Measurements from ENCODE around the gene EFHD1.
"Not testable (repeated sequence)": the region's sequence is repeated elsewhere in the genome, so short reads cannot be mapped to it uniquely, and the experiment has no call there.

EFHD1 gene

GRCh38 chr2:232707076-232707475 lies 73.7 kb downstream of the EFHD1 start:
- H3K27ac ChIP-seq (ENCODE audit: low read length), result no peak overlapping the region
- H3K36me3 ChIP-seq (replicated peaks; ENCODE audit: insufficient read depth, low read length), result no peaks in the 10 kb centered on the region; the same call in 1 of the 2 replicates
- no peaks in the 10 kb centered on the region for H3K27me3 ChIP-seq (replicated peaks; ENCODE audit: insufficient read depth, low read length)
- TF ChIP-seq EZH2phosphoT487 (IDR thresholded peaks at IDR 0.05; ENCODE audit: low read length), result no peak
- no peak for TF ChIP-seq CTCF (IDR thresholded peaks at IDR 0.05; ENCODE audit: low read length)
- no peak for TF ChIP-seq EZH2 (optimal IDR thresholded peaks at IDR 0.05; ENCODE audit: low read depth, low read length)
- H3K4me3 ChIP-seq (ENCODE audit: low read length), result no peak overlapping the region
- no peak overlapping the region for H3K9ac ChIP-seq (ENCODE audit: low read length)
- no peaks in the 10 kb centered on the region for H3F3A ChIP-seq (ENCODE audit: insufficient read depth, low read length)
- no peak overlapping the region for H3K4me2 ChIP-seq (ENCODE audit: low read depth, low read length)
- H3K9me2 ChIP-seq (replicated peaks; ENCODE audit: insufficient read depth, low read length), result no peaks in the 10 kb centered on the region
- no peak for DNase-seq
- H3K9me3 ChIP-seq (replicated peaks; ENCODE audit: insufficient read depth, low read length), result no peaks in the 10 kb centered on the region
- H3K79me2 ChIP-seq (ENCODE audit: low read length), result peaks cover 80% of the 10 kb centered on the region
- H2AFZ ChIP-seq (ENCODE audit: low read length), result no peak overlapping the region
- H3K4me1 ChIP-seq (ENCODE audit: low read length), result no peaks in the 10 kb centered on the region
- H4K20me1 ChIP-seq (ENCODE audit: insufficient read depth, low read length), result no peaks in the 10 kb centered on the region; the same call in 1 of the 2 replicates

DNA sequence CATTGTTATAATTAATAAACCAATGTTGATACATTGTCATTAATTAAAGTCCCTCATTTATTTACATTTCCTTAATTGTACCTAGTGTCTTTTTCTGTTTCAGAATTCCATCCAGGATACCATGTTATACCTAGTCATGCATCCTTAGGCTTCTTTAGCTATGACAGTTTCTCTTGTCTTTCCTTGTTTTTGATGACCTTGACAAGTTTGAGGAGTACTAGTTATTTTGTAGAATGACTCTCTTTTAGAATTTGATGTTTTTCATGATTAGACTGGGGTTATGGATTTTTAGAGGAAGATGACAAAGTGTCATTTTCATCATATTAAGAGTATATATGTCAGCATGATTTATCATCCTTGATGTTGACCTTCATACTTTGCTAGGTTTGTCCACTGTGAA lies 80.1 kb downstream of the EFHD1 start:
- Histone ChIP-seq H3K4me2 (ENCODE audit: low read depth, low read length) (no peak overlapping the region), H4K20me1 (ENCODE audit: insufficient read depth, low read length) (no peaks in the 10 kb centered on the region; the same call in 1 of the 2 replicates), H3K27ac (ENCODE audit: low read length) (no peak overlapping the region), H3K27me3 (replicated peaks; ENCODE audit: insufficient read depth, low read length) (no peaks in the 10 kb centered on the region), H3F3A (ENCODE audit: insufficient read depth, low read length) (no peaks in the 10 kb centered on the region), H3K9me2 (replicated peaks; ENCODE audit: insufficient read depth, low read length) (no peaks in the 10 kb centered on the region), H2AFZ (ENCODE audit: low read length) (no peak overlapping the region), H3K9ac (ENCODE audit: low read length) (no peak overlapping the region), H3K36me3 (replicated peaks; ENCODE audit: insufficient read depth, low read length) (no peaks in the 10 kb centered on the region; the same call in 1 of the 2 replicates), H3K9me3 (replicated peaks; ENCODE audit: insufficient read depth, low read length) (no peaks in the 10 kb centered on the region), H3K4me1 (ENCODE audit: low read length) (no peaks in the 10 kb centered on the region), H3K79me2 (ENCODE audit: low read length) (peaks cover 91% of the 10 kb centered on the region), H3K4me3 (ENCODE audit: low read length) (no peak overlapping the region)
- TF ChIP-seq CTCF (IDR thresholded peaks at IDR 0.05; ENCODE audit: low read length) (no peak), EZH2phosphoT487 (IDR thresholded peaks at IDR 0.05; ENCODE audit: low read length) (no peak), EZH2 (optimal IDR thresholded peaks at IDR 0.05; ENCODE audit: low read depth, low read length) (no peak)
- DNase-seq, result no peak

DNA sequence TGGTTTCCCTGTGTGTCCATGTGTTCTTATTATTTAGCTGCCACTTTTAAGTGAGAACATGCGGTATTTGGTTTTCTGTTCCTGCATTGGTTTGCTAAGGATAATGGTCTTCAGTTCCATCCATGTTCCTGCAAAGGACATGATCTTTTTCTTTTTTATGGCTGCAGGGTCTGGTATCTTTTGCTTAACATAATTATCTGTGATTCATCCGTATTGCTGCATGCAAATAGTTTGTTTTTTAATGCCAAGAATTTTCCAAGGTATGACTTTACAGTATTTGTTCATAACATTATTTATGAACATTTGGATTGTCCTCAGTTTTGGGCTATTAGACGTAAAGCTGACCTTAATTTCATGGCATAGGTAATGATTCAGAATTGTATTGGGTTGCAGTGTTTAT lies 81.6 kb downstream of the EFHD1 start:
- no peak overlapping the region for H3K9ac ChIP-seq (ENCODE audit: low read length)
- H2AFZ ChIP-seq (ENCODE audit: low read length), result no peak overlapping the region
- peaks cover 97% of the 10 kb centered on the region for H3K79me2 ChIP-seq (ENCODE audit: low read length)
- peaks cover 5% of the 10 kb centered on the region; the same call in 1 of the 2 replicates for H4K20me1 ChIP-seq (ENCODE audit: insufficient read depth, low read length)
- no peak for DNase-seq
- no peaks in the 10 kb centered on the region for H3F3A ChIP-seq (ENCODE audit: insufficient read depth, low read length)
- H3K9me3 ChIP-seq (replicated peaks; ENCODE audit: insufficient read depth, low read length), result no peaks in the 10 kb centered on the region
- TF ChIP-seq CTCF (IDR thresholded peaks at IDR 0.05; ENCODE audit: low read length), result no peak
- no peak for TF ChIP-seq EZH2phosphoT487 (IDR thresholded peaks at IDR 0.05; ENCODE audit: low read length)
- no peaks in the 10 kb centered on the region for H3K4me1 ChIP-seq (ENCODE audit: low read length)
- no peaks in the 10 kb centered on the region for H3K9me2 ChIP-seq (replicated peaks; ENCODE audit: insufficient read depth, low read length)
- no peaks in the 10 kb centered on the region; the same call in 1 of the 2 replicates for H3K36me3 ChIP-seq (replicated peaks; ENCODE audit: insufficient read depth, low read length)
- no peak overlapping the region for H3K27ac ChIP-seq (ENCODE audit: low read length)
- H3K4me3 ChIP-seq (ENCODE audit: low read length), result no peak overlapping the region
- no peak overlapping the region for H3K4me2 ChIP-seq (ENCODE audit: low read depth, low read length)
- H3K27me3 ChIP-seq (replicated peaks; ENCODE audit: insufficient read depth, low read length), result no peaks in the 10 kb centered on the region

DNA sequence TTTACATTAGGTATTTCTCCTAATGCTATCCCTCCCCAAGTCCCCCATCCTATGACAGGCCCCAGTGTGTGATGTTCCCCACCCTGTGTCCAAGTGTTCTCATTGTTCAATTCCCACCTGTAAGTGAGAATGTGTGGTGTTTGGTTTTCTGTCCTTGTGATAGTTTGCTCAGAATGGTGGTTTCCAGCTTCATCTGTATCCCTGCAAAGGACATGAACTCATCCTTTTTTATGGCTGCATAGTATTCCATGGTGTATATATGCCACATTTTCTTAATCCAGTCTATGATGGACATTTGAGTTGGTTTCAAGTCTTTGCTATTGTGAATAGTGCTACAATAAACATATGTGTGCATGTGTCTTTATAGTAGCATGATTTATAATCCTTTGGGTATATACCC lies 86.7 kb downstream of the EFHD1 start:
- not testable (repeated sequence) for H3K9me3 ChIP-seq (replicated peaks; ENCODE audit: insufficient read depth, low read length); H4K20me1 ChIP-seq (ENCODE audit: insufficient read depth, low read length); H3K4me3 ChIP-seq (ENCODE audit: low read length); H3K4me2 ChIP-seq (ENCODE audit: low read depth, low read length); H3K27me3 ChIP-seq (replicated peaks; ENCODE audit: insufficient read depth, low read length); H3K36me3 ChIP-seq (replicated peaks; ENCODE audit: insufficient read depth, low read length); H3K4me1 ChIP-seq (ENCODE audit: low read length); H3K27ac ChIP-seq (ENCODE audit: low read length); H3K9ac ChIP-seq (ENCODE audit: low read length); DNase-seq; H2AFZ ChIP-seq (ENCODE audit: low read length); H3K9me2 ChIP-seq (replicated peaks; ENCODE audit: insufficient read depth, low read length); H3F3A ChIP-seq (ENCODE audit: insufficient read depth, low read length)
- H3K79me2 ChIP-seq (ENCODE audit: low read length), result peaks cover 85% of the 10 kb centered on the region

All from MM.1S (cell line).